Caco-2 (cell line): ENCODE results near the gene C8G. TPM values are rescaled to one million over a fixed set of nuclear protein-coding genes. Genes with fewer than 3 reads are reported as not detected.

ENCODE experiments used
- BruUV-seq: library from RNA; stranded (reverse); fragments of 400-500 nt; replicated peaks from 2 replicates; lab custom pipeline; 2021; lab: Mats Ljungman, UMichigan
- CTCF ChIA-PET: fragments of 300-600 bp; sonication (Branson Sonifier 250); formaldehyde crosslinking; loops from one replicate; lab custom pipeline; 2022; ENCODE audit warnings: antibody characterized with exemption; lab: Charles Lee
- POLR2A ChIA-PET: fragments of 300-600 bp; sonication (Branson Sonifier 250); formaldehyde crosslinking; loops from one replicate; lab custom pipeline; 2022; ENCODE audit warnings: antibody characterized with exemption; lab: Charles Lee
- DNase-seq, 2 experiments: peaks; one replicate each; pipeline versions ENCODE4 v3.0.0 to v3.0.0-alpha.2; 2020 to 2022
- H3K27me3 ChIP-seq: replicated peaks from 2 replicates; pipeline ENCODE4 v1.6.0; 2011; ENCODE audit warnings: low read length; ENCODE audit not compliant: control insufficient read depth, insufficient read depth
- H3K36me3 ChIP-seq: 2 replicates; pipeline ENCODE4 v1.5.1; 2011; ENCODE audit warnings: low read length; ENCODE audit not compliant: control insufficient read depth, insufficient read depth
- H3K4me1 ChIP-seq: fragments of 250-450 bp; sonication (Bioruptor Pico); 2 replicates; pipeline ENCODE4 v1.5.1; 2020; ENCODE audit warnings: mild to moderate bottlenecking
- H3K4me3 ChIP-seq: 2 replicates; pipeline ENCODE4 v1.5.1; 2011; ENCODE audit warnings: low read depth, mild to moderate bottlenecking, control low read depth, low read length
- H3K9me3 ChIP-seq: fragments of 250-450 bp; sonication (Bioruptor Pico); 2 replicates; pipeline ENCODE4 v1.5.1; 2020; ENCODE audit warnings: mild to moderate bottlenecking, moderate library complexity
- H3K27ac Mint-ChIP-seq: one replicate; pipeline ENCODE4 v1.8.0; 2022; ENCODE audit warnings: mixed read lengths; ENCODE audit not compliant: unreplicated experiment
- H3K27me3 Mint-ChIP-seq: one replicate; pipeline ENCODE4 v1.8.0; 2022; ENCODE audit warnings: mixed read lengths; ENCODE audit not compliant: insufficient read depth, unreplicated experiment
- H3K36me3 Mint-ChIP-seq: one replicate; pipeline ENCODE4 v1.8.0; 2022; ENCODE audit warnings: mild to moderate bottlenecking, mixed read lengths; ENCODE audit not compliant: insufficient read depth, unreplicated experiment
- H3K4me1 Mint-ChIP-seq: one replicate; pipeline ENCODE4 v1.8.0; 2022; ENCODE audit warnings: low read depth, mixed read lengths; ENCODE audit not compliant: unreplicated experiment
- H3K4me3 Mint-ChIP-seq: one replicate; pipeline ENCODE4 v1.8.0; 2022; ENCODE audit warnings: mild to moderate bottlenecking, moderate library complexity, mixed read lengths; ENCODE audit not compliant: unreplicated experiment
- H3K9me3 Mint-ChIP-seq: one replicate; pipeline ENCODE4 v1.8.0; 2022; ENCODE audit warnings: mixed read lengths; ENCODE audit not compliant: unreplicated experiment
- CTCF ChIP-seq, 2 experiments: fragments of 200-600 bp in 1 of 2; IDR thresholded peaks; 1 replicate in 1 of 2; 2 replicates in 1 of 2; pipeline versions ENCODE4 v1.5.1 to v1.8.0; 2011 to 2022; ENCODE audit warnings: antibody characterized with exemption in 1 of 2, control low read depth in 1 of 2, inconsistent platforms in 1 of 2, low read depth in 1 of 2, low read length in 1 of 2, mild to moderate bottlenecking in 1 of 2, moderate library complexity in 1 of 2; ENCODE audit not compliant: insufficient read depth in 1 of 2, severe bottlenecking in 1 of 2, unreplicated experiment in 1 of 2
- intact Hi-C: fragments of 100-400 bp; cut with micrococcal nuclease; formaldehyde crosslinking; loops from one replicate; pipeline ENCODE4 v1.10.0; 2022; ENCODE audit not compliant: unreplicated experiment
- total RNA-seq: library from RNA; stranded (reverse); gene quantifications from 2 replicates; pipeline ENCODE4 v1.2.3, GENCODE V29; 2022

C8G gene
- total RNA-seq, 1 experiment from 2014 or later, result 0.77 TPM

GRCh38 chr9:136981588-136982231 is 36.7 kb downstream of the C8G start:
- Mint-ChIP-seq H3K36me3 (no peaks in the 10 kb centered on the region), H3K4me3 (no peak overlapping the region), H3K4me1 (no peaks in the 10 kb centered on the region), H3K27me3 (no peaks in the 10 kb centered on the region), H3K27ac (no peak overlapping the region), H3K9me3 (no peaks in the 10 kb centered on the region)
- POLR2A ChIA-PET, result no interaction called here
- CTCF ChIA-PET, result interaction anchor here (0.6 kb wide), 1 partner anchor 601 kb away, joined by 3 read pairs; no protein-coding TSS in a partner anchor
- no TSS peak for BruUV-seq
- Histone ChIP-seq H3K4me3 (no peak overlapping the region), H3K9me3 (no peaks in the 10 kb centered on the region), H3K4me1 (no peaks in the 10 kb centered on the region), H3K36me3 (no peaks in the 10 kb centered on the region), H3K27me3 (no peaks in the 10 kb centered on the region)
- intact Hi-C loops, result no loop called here
- no peak for DNase-seq
- no peak for TF ChIP-seq CTCF (IDR thresholded peaks at IDR 0.05; ENCODE audit: insufficient read depth in 1 of 2, low read depth in 1 of 2, low read length in 1 of 2, severe bottlenecking in 1 of 2, unreplicated experiment in 1 of 2)

GRCh38 chr9:136982232-136983051 is 37.4 kb downstream of the C8G start, which contains the start of gene LCNL1:
LCNL1 (plus strand) TSS chr9:136982993; CDS start chr9:136983587, 594 bp downstream.
- no peaks in the 10 kb centered on the region for H3K4me1 ChIP-seq
- DNase-seq, result no peak
- Mint-ChIP-seq H3K4me3 (no peak within 1 kb of the TSS), H3K4me1 (no peaks in the 10 kb centered on the region), H3K36me3 (no peaks in the 10 kb centered on the region), H3K27me3 (no peaks in the 10 kb centered on the region), H3K9me3 (no peaks in the 10 kb centered on the region), H3K27ac (no peak within 1 kb of the TSS)
- CTCF ChIA-PET, result no interaction called here
- no peaks in the 10 kb centered on the region for H3K27me3 ChIP-seq
- no peak for TF ChIP-seq CTCF (IDR thresholded peaks at IDR 0.05; ENCODE audit: insufficient read depth in 1 of 2, low read depth in 1 of 2, low read length in 1 of 2, severe bottlenecking in 1 of 2, unreplicated experiment in 1 of 2)
- POLR2A ChIA-PET, result no interaction called here
- intact Hi-C loops, result no loop called here
- H3K36me3 ChIP-seq, result no peaks in the 10 kb centered on the region
- no TSS peak for BruUV-seq
- H3K4me3 ChIP-seq, result no peak within 1 kb of the TSS
- H3K9me3 ChIP-seq, result no peaks in the 10 kb centered on the region

- H3K4me1 ChIP-seq, result peaks cover 4% of the 10 kb centered on the region; the same call in 1 of the 2 replicates
- Mint-ChIP-seq H3K27me3 (no peaks in the 10 kb centered on the region), H3K4me3 (no peak overlapping the region), H3K27ac (no peak overlapping the region), H3K36me3 (no peaks in the 10 kb centered on the region), H3K4me1 (peaks cover 7% of the 10 kb centered on the region), H3K9me3 (no peaks in the 10 kb centered on the region)
- H3K36me3 ChIP-seq, result no peaks in the 10 kb centered on the region
- TF ChIP-seq CTCF (IDR thresholded peaks at IDR 0.05; ENCODE audit: insufficient read depth in 1 of 2, low read depth in 1 of 2, low read length in 1 of 2, severe bottlenecking in 1 of 2, unreplicated experiment in 1 of 2), result no peak
- BruUV-seq, result no TSS peak
- POLR2A ChIA-PET, result no interaction called here
- H3K4me3 ChIP-seq, result no peak overlapping the region
- no peaks in the 10 kb centered on the region for H3K27me3 ChIP-seq
- intact Hi-C loops, result no loop called here
- H3K9me3 ChIP-seq, result no peaks in the 10 kb centered on the region
- no peak for DNase-seq
- CTCF ChIA-PET, result no interaction called here
Observed at GRCh38 chr9:136983167-136983566, 38.1 kb downstream of the C8G start.
